Esophagus muscularis mucosa (tissue), 4 donors: ENCODE data around the gene MOSMO. TPM values are rescaled to one million over a fixed set of nuclear protein-coding genes. Genes with fewer than 3 reads are reported as not detected.
A peak's percentile ranks its signal among the peaks of the same experiment; 100 is the strongest.

Experiments used
- DNase-seq: peaks from one replicate; pipeline ENCODE4 v3.0.0-alpha.2; 2017; ENCODE audit errors: extremely low spot score
- H3K27ac ChIP-seq, 4 donors: fragments of 200-600 bp; sonication (generic); replicated peaks in 1 of 4; 1 replicate in 3 of 4; 2 replicates in 1 of 4; pipeline ENCODE4 v1.5.1; 2016 to 2019; ENCODE audit warnings: mild to moderate bottlenecking in 1 of 4
- H3K27me3 ChIP-seq, 4 donors: fragments of 200-600 bp; sonication (generic); one replicate each; pipeline versions ENCODE4 v1.5.1 to v1.6.0; 2016 to 2019
- H3K36me3 ChIP-seq, 4 donors: fragments of 200-600 bp; sonication (generic); one replicate each; pipeline ENCODE4 v1.5.1; 2016 to 2019
- H3K4me1 ChIP-seq, 4 donors: fragments of 200-600 bp; sonication (generic); one replicate each; pipeline ENCODE4 v1.5.1; 2016 to 2019
- H3K4me3 ChIP-seq, 4 donors: fragments of 200-600 bp; sonication (generic); 1 replicate in 2 of 4; 2 replicates in 2 of 4; pipeline ENCODE4 v1.5.1; 2016 to 2019; ENCODE audit warnings: mild to moderate bottlenecking in 4 of 4, moderate library complexity in 1 of 4
- H3K9me3 ChIP-seq, 4 donors: fragments of 200-600 bp; sonication (generic); 1 replicate in 3 of 4; 2 replicates in 1 of 4; pipeline ENCODE4 v1.5.1; 2016 to 2019
- CTCF ChIP-seq, 3 experiments: fragments of 200-600 bp in 2 of 3; fragments of 450-650 bp in 1 of 3; sonication (generic) in 2 of 3; IDR thresholded peaks; one replicate each; pipeline ENCODE4 v1.5.1; 2017 to 2019; ENCODE audit warnings: antibody characterized with exemption in 3 of 3, mild to moderate bottlenecking in 2 of 3, moderate library complexity in 1 of 3
- EP300 ChIP-seq: sonication (generic); formaldehyde crosslinking; IDR thresholded peaks from one replicate; pipeline ENCODE4 v1.6.1; 2017; ENCODE audit warnings: antibody characterized with exemption
- POLR2A ChIP-seq: fragments of 450-650 bp; IDR thresholded peaks from one replicate; pipeline ENCODE4 v1.6.1; 2017; ENCODE audit warnings: antibody characterized with exemption, moderate library complexity, mild to moderate bottlenecking, low read depth
- POLR2AphosphoS5 ChIP-seq, 2 donors: sonication (generic); formaldehyde crosslinking; IDR thresholded peaks; one replicate each; pipeline ENCODE4 v1.6.1; 2017; ENCODE audit warnings: antibody characterized with exemption in 2 of 2
- WGBS: methylation state at CpG from one replicate; pipeline ENCODE4 v1.1.5; 2018; 5-methylcytosine and 5-hydroxymethylcytosine counted together
- intact Hi-C: fragments of 100-400 bp; cut with DNase I; formaldehyde crosslinking; loops from one replicate; pipeline ENCODE4 v1.15.1; 2023
- total RNA-seq, 4 donors: library from RNA; depleted of rRNA; stranded (reverse); fragments of >200 nt; gene quantifications; one replicate each; pipeline versions ENCODE4 v1.1.0 to v1.2.1, GENCODE V29; 2016

Gene MOSMO
- total RNA-seq, 4 donors from 2014 or later, result 15.1 to 21.6 (median 17.6) TPM

- Histone ChIP-seq H3K4me1 (peaks cover 4 to 11% (median 9%) of the 10 kb centered on the region in 4 donors), H3K27ac (no peak within 1 kb of the TSS), H3K27me3 (peaks cover 0 to 6% (median 0%) of the 10 kb centered on the region in 4 donors), H3K36me3 (no peaks in the 10 kb centered on the region), H3K4me3 (no peak within 1 kb of the TSS), H3K9me3 (no peaks in the 10 kb centered on the region)
- 50% methylated on average over 9 of the region's 9 CpGs for WGBS
- no peak for TF ChIP-seq CTCF (IDR thresholded peaks at IDR 0.05)
- no peak for TF ChIP-seq EP300
- TF ChIP-seq POLR2A, result no peak
- TF ChIP-seq POLR2AphosphoS5 (IDR thresholded peaks at IDR 0.05), result no peak
- DNase-seq, result peak; percentile 88
- intact Hi-C loops, result no loop called here
Observed at GRCh38 chr16:22092143-22092933, 84.4 kb downstream of the MOSMO start, which contains the start of gene VWA3A. Gene VWA3A (plus strand): TSS chr16:22092541. CDS start chr16:22092638, 97 bp downstream.

GRCh38 chr16:22093331-22093730 lies 85.4 kb downstream of the MOSMO start:
- WGBS, result 69% methylated on average over 3 of the region's 3 CpGs

DNA sequence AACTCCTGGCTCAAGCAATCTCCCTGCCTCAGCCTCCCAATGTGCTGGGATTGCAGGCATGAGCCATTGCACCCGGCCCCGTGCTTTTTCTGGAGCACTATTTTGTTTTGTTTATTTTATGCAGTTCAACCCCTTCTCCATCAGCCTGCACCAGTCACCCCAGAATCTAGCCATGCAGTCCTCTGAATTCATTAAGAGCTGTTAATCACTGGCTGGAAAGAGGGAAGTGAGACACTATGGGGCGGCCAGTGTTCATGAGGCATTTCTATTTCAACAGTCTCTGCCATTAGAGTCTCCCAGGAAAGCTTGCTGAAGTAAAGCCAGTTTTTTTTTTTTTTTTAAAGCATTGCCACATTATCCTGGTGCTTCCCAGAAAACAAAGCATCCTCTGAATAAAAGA lies 86.1 kb downstream of the MOSMO start:
- intact Hi-C loops, result no loop called here
- Histone ChIP-seq H3K27ac (no peak overlapping the region), H3K4me1 (peaks cover 4 to 14% (median 11%) of the 10 kb centered on the region in 4 donors), H3K27me3 (peaks cover 0 to 6% (median 0%) of the 10 kb centered on the region in 4 donors), H3K4me3 (no peak overlapping the region), H3K36me3 (no peaks in the 10 kb centered on the region), H3K9me3 (no peaks in the 10 kb centered on the region)
- DNase-seq, result peak; percentile 75
- 67% methylated on average over 3 of the region's 3 CpGs for WGBS
- TF ChIP-seq EP300 (no peak), CTCF (IDR thresholded peaks at IDR 0.05) (no peak), POLR2A (no peak), POLR2AphosphoS5 (IDR thresholded peaks at IDR 0.05) (no peak)

More at GRCh38 chr16:22093331-22093730, 85.4 kb downstream of the MOSMO start:
- H3K4me3 ChIP-seq, result no peak overlapping the region
- no peaks in the 10 kb centered on the region for H3K36me3 ChIP-seq
- no peaks in the 10 kb centered on the region for H3K9me3 ChIP-seq
- DNase-seq, result peak; percentile 62
- H3K27me3 ChIP-seq, result peaks cover 0 to 6% (median 0%) of the 10 kb centered on the region in 4 donors
- peaks cover 4 to 11% (median 9%) of the 10 kb centered on the region in 4 donors for H3K4me1 ChIP-seq
- H3K27ac ChIP-seq, result no peak overlapping the region
- TF ChIP-seq EP300 (no peak), POLR2AphosphoS5 (IDR thresholded peaks at IDR 0.05) (no peak), CTCF (IDR thresholded peaks at IDR 0.05) (no peak), POLR2A (no peak)
- intact Hi-C loops, result no loop called here

DNA sequence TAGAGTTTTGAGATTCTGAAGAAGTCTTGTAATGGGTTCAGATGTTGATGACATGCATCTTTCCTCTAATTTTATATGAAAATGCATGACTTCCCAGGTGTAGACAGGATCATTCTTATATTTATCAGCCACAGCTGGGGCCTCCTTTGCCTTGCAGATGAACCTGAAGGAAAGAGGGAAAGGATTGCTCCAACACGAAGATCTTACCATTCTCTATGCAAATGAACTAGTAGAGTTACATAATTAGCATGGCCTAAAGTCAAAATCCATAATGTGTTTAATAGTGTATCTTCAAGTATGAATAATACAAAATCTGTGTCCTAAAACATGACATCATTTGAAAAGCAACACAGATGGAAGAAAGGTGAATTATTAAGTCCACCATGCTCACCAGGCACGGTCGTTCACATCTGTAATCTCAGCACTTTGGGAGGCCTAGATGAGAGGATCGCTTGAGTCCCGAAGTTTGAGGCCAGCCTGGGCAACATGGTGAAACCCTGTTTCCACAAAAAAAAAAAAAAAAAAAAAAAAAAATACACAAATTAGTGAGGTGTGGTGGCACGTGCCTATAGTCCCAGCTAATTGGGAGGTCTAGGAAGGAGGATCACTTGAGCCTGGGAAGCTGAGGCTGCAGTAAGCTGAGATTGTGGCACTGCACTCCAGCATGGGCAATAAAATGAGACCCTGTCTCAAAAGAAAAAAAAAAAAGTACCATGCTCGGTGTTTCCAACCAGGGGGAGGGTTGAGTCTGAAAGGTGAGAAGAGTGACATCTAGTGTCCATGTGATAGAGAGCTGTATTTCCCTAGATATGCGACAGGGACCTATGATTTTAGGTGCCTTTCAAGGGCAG lies 90.7 kb downstream of the MOSMO start:
- DNase-seq, result no peak
- Histone ChIP-seq H3K36me3 (no peaks in the 10 kb centered on the region), H3K4me1 (peaks cover 0 to 5% (median 2%) of the 10 kb centered on the region in 4 donors), H3K9me3 (no peaks in the 10 kb centered on the region), H3K27me3 (peaks cover 0 to 6% (median 0%) of the 10 kb centered on the region in 4 donors), H3K27ac (no peak overlapping the region), H3K4me3 (no peak overlapping the region)
- intact Hi-C loops, result loop anchor here (5.0 kb wide), 1 partner anchor 96 kb away; the partner anchor contains the start of gene PDZD9
- 52% methylated on average over 8 of the region's 8 CpGs for WGBS
- no peak for TF ChIP-seq EP300
- TF ChIP-seq CTCF (IDR thresholded peaks at IDR 0.05), result peak; percentile 31 to 53 (median 40)
